H1 (cell line): ENCODE measurements around the gene UBE2E2. TPM values are rescaled to one million over a fixed set of nuclear protein-coding genes. Genes with fewer than 3 reads are reported as not detected.

Source experiments
- CTCF ChIA-PET: fragments of 300-600 bp; sonication (Branson Sonifier 250); formaldehyde crosslinking; loops from one replicate; lab custom pipeline; 2021; ENCODE audit not compliant: partially characterized antibody; lab: Charles Lee
- POLR2A ChIA-PET: fragments of 300-600 bp; sonication (Branson Sonifier 250); formaldehyde crosslinking; loops from one replicate; lab custom pipeline; 2021; ENCODE audit warnings: inconsistent platforms; ENCODE audit not compliant: partially characterized antibody; lab: Charles Lee
- DNase-seq, 2 experiments: peaks; one replicate each; pipeline versions ENCODE4 v3.0.0 to v3.0.0-alpha.2; 2010 to 2022; ENCODE audit warnings: low spot score in 2 of 2, low read depth in 1 of 2, mixed read lengths in 1 of 2
- FAIRE-seq: peaks from 2 replicates; lab custom pipeline; 2011; peaks lifted over from hg19 to GRCh38; lab: Jason Lieb, UNC
- H2AFZ ChIP-seq: 2 replicates; pipeline ENCODE4 v1.8.1; 2012; ENCODE audit warnings: low read length, inconsistent platforms
- H2AK5ac ChIP-seq: 2 replicates; pipeline ENCODE4 v1.6.1; 2013; ENCODE audit warnings: low read depth, low read length
- H2BK120ac ChIP-seq: replicated peaks from 2 replicates; pipeline ENCODE3; 2013; ENCODE audit warnings: low read depth, low read length, inconsistent platforms
- H2BK12ac ChIP-seq: 2 replicates; pipeline ENCODE4 v1.6.1; 2013; ENCODE audit warnings: low read depth, low read length
- H2BK15ac ChIP-seq: 2 replicates; pipeline ENCODE4 v1.6.1; 2013; ENCODE audit warnings: low read length
- H2BK20ac ChIP-seq: 2 replicates; pipeline ENCODE4 v1.6.1; 2013; ENCODE audit warnings: low read length
- H2BK5ac ChIP-seq: 2 replicates; pipeline ENCODE4 v1.6.1; 2013; ENCODE audit warnings: low read depth, low read length
- H3K14ac ChIP-seq: 2 replicates; pipeline ENCODE4 v1.6.1; 2013; ENCODE audit warnings: inconsistent platforms; ENCODE audit not compliant: insufficient read length
- H3K18ac ChIP-seq: 2 replicates; pipeline ENCODE4 v1.6.1; 2013; ENCODE audit warnings: low read length; ENCODE audit errors: extremely low read depth
- H3K23ac ChIP-seq: 2 replicates; pipeline ENCODE4 v1.6.1; 2013; ENCODE audit warnings: inconsistent platforms; ENCODE audit not compliant: insufficient read length
- H3K23me2 ChIP-seq: 2 replicates; pipeline ENCODE4 v1.6.1; 2013; ENCODE audit warnings: low read depth, low read length
- H3K27ac ChIP-seq: 2 replicates; pipeline ENCODE4 v1.6.1; 2011; ENCODE audit warnings: low read depth, low read length, inconsistent platforms
- H3K27me3 ChIP-seq, 4 experiments: replicated peaks in 1 of 4; 1 replicate in 1 of 4; 2 replicates in 3 of 4; pipeline versions ENCODE4 v1.6.1 to v1.8.1; 2011 to 2013; ENCODE audit warnings: low read length in 3 of 4, mild to moderate bottlenecking in 3 of 4, inconsistent platforms in 2 of 4, mixed read lengths in 2 of 4, moderate library complexity in 1 of 4; ENCODE audit not compliant: control insufficient read depth in 3 of 4, insufficient read depth in 3 of 4; ENCODE audit errors: extremely low read depth in 1 of 4
- H3K36me3 ChIP-seq, 4 experiments: 2 replicates each; pipeline versions ENCODE4 v1.6.1 to v1.8.1; 2011 to 2013; ENCODE audit warnings: mild to moderate bottlenecking in 4 of 4, low read length in 3 of 4, moderate library complexity in 2 of 4, control low read depth in 1 of 4, inconsistent platforms in 1 of 4; ENCODE audit not compliant: insufficient read depth in 4 of 4, control insufficient read depth in 2 of 4
- H3K4ac ChIP-seq: replicated peaks from 2 replicates; pipeline ENCODE3; 2013; ENCODE audit warnings: low read length, low read depth, mixed read lengths, inconsistent platforms; ENCODE audit not compliant: insufficient read length
- H3K4me1 ChIP-seq, 4 experiments: replicated peaks in 1 of 4; 1 replicate in 1 of 4; 2 replicates in 3 of 4; pipeline versions ENCODE4 v1.6.1 to v1.8.1; 2011 to 2013; ENCODE audit warnings: low read length in 3 of 4, inconsistent platforms in 2 of 4, mixed read lengths in 1 of 4; ENCODE audit not compliant: insufficient read depth in 4 of 4, control insufficient read depth in 3 of 4
- H3K4me2 ChIP-seq, 2 experiments: 2 replicates each; pipeline versions ENCODE4 v1.6.1 to v1.8.1; 2011 to 2013; ENCODE audit warnings: low read depth in 2 of 2, low read length in 2 of 2, control low read depth in 1 of 2, inconsistent platforms in 1 of 2, mild to moderate bottlenecking in 1 of 2; ENCODE audit not compliant: insufficient read depth in 1 of 2
- H3K4me3 ChIP-seq, 4 experiments: fragments of 200-600, 300-600 bp in 1 of 4; sonication (generic), shearing (Covaris generic), sonication (Bioruptor Twin) in 1 of 4; 2 replicates each; pipeline versions ENCODE4 v1.5.1 to v1.8.1; 2011 to 2016; ENCODE audit warnings: low read length in 4 of 4, low read depth in 3 of 4, control low read depth in 2 of 4, inconsistent platforms in 2 of 4, mild to moderate bottlenecking in 2 of 4, mixed read lengths in 1 of 4, moderate library complexity in 1 of 4; ENCODE audit not compliant: insufficient read depth in 2 of 4; ENCODE audit errors: extremely low read depth in 1 of 4
- H3K56ac ChIP-seq: replicated peaks from 2 replicates; pipeline ENCODE3; 2013; ENCODE audit warnings: low read depth, mild to moderate bottlenecking, mixed read lengths, low read length, inconsistent platforms; ENCODE audit not compliant: insufficient read length
- H3K79me1 ChIP-seq: 2 replicates; pipeline ENCODE4 v1.6.1; 2013; ENCODE audit warnings: low read depth, low read length, control low read depth
- H3K79me2 ChIP-seq, 2 experiments: 2 replicates each; pipeline versions ENCODE4 v1.6.1 to v1.8.1; 2012 to 2013; ENCODE audit warnings: low read length in 2 of 2, mild to moderate bottlenecking in 2 of 2, inconsistent platforms in 1 of 2; ENCODE audit not compliant: insufficient read depth in 2 of 2, control insufficient read depth in 1 of 2
- H3K9ac ChIP-seq, 4 experiments: replicated peaks in 1 of 4; 1 replicate in 1 of 4; 2 replicates in 3 of 4; pipeline versions ENCODE4 v1.6.1 to v1.8.1; 2011 to 2013; ENCODE audit warnings: low read depth in 3 of 4, low read length in 3 of 4, control low read depth in 2 of 4, mild to moderate bottlenecking in 2 of 4, moderate library complexity in 2 of 4, inconsistent platforms in 1 of 4; ENCODE audit errors: extremely low read depth in 1 of 4
- H3K9me3 ChIP-seq, 2 experiments: 2 replicates each; pipeline versions ENCODE4 v1.6.1 to v1.8.1; 2012 to 2013; ENCODE audit warnings: mild to moderate bottlenecking in 2 of 2, moderate library complexity in 2 of 2, control low read depth in 1 of 2, inconsistent platforms in 1 of 2, low read depth in 1 of 2, low read length in 1 of 2, mixed read lengths in 1 of 2; ENCODE audit not compliant: insufficient read depth in 2 of 2
- H4K20me1 ChIP-seq, 2 experiments: replicated peaks in 1 of 2; 2 replicates each; pipeline versions ENCODE3 to v1.8.1; 2011 to 2013; ENCODE audit warnings: inconsistent platforms in 2 of 2, low read length in 2 of 2, mild to moderate bottlenecking in 1 of 2; ENCODE audit not compliant: insufficient read depth in 2 of 2, control insufficient read depth in 1 of 2
- H4K5ac ChIP-seq: 2 replicates; pipeline ENCODE4 v1.6.1; 2013; ENCODE audit warnings: low read length, low read depth, mixed read lengths, inconsistent platforms; ENCODE audit not compliant: insufficient read length
- H4K8ac ChIP-seq: 2 replicates; pipeline ENCODE4 v1.8.0; 2013; ENCODE audit warnings: mild to moderate bottlenecking, moderate library complexity, low read length, inconsistent platforms; ENCODE audit not compliant: insufficient read depth; ENCODE audit errors: extremely low read depth
- H4K91ac ChIP-seq: replicated peaks from 2 replicates; pipeline ENCODE3; 2013; ENCODE audit warnings: low read length, mixed read lengths, inconsistent platforms; ENCODE audit not compliant: insufficient read length
- CTCF ChIP-seq, 3 experiments: IDR thresholded peaks; 1 replicate in 2 of 3; 2 replicates in 1 of 3; pipeline versions ENCODE4 v1.5.1 to v1.6.1; 2011; ENCODE audit warnings: low read length in 3 of 3, mild to moderate bottlenecking in 3 of 3, inconsistent platforms in 2 of 3, low read depth in 1 of 3, moderate library complexity in 1 of 3; ENCODE audit not compliant: insufficient read depth in 1 of 3; ENCODE audit errors: control extremely low read depth in 1 of 3
- FOSL1 ChIP-seq: IDR thresholded peaks from 2 replicates; pipeline ENCODE4 v1.6.1; 2011; ENCODE audit warnings: mild to moderate bottlenecking, low read depth, low read length, moderate library complexity; ENCODE audit not compliant: insufficient read depth
- KDM4A ChIP-seq: IDR thresholded peaks from one replicate; pipeline ENCODE4 v1.7.1; 2012; ENCODE audit warnings: low read depth, mild to moderate bottlenecking, moderate library complexity, low read length, inconsistent platforms; ENCODE audit not compliant: severe bottlenecking
- POU5F1 ChIP-seq: IDR thresholded peaks from 2 replicates; pipeline ENCODE4 v1.6.1; 2011; ENCODE audit warnings: low read depth, mild to moderate bottlenecking, low read length, moderate library complexity
- RBBP5 ChIP-seq: IDR thresholded peaks from 2 replicates; pipeline ENCODE4 v1.7.1; 2012; ENCODE audit warnings: low read depth, mild to moderate bottlenecking, inconsistent platforms, low read length, moderate library complexity, borderline replicate concordance
- RNF2 ChIP-seq: fragments of 200-900, 300-1000 bp; sonication (generic); IDR thresholded peaks from 2 replicates; pipeline ENCODE4 v1.7.1; 2016; ENCODE audit warnings: borderline replicate concordance, low read depth, mild to moderate bottlenecking, antibody characterized with exemption, low read length; ENCODE audit not compliant: poor library complexity, severe bottlenecking; ENCODE audit errors: missing control alignments
- SP1 ChIP-seq: IDR thresholded peaks from 2 replicates; pipeline ENCODE4 v1.6.1; 2011; ENCODE audit warnings: low read depth, low read length
- TEAD4 ChIP-seq: IDR thresholded peaks from 2 replicates; pipeline ENCODE4 v1.6.1; 2012; ENCODE audit warnings: low read depth, low read length, inconsistent platforms, mixed read lengths
- WGBS, 2 experiments: shearing (Covaris generic) in 1 of 2; methylation state at CpG; one replicate each; pipeline versions ENCODE4 v1.1.6 to v1.1.7; 2013 to 2015; ENCODE audit warnings: low lambda C conversion rate in 2 of 2, mixed read lengths in 2 of 2, inconsistent platforms in 1 of 2, low coverage in 1 of 2, missing lambda C conversion rate in 1 of 2; ENCODE audit not compliant: insufficient replicate concordance in 2 of 2, insufficient coverage in 1 of 2, insufficient read length in 1 of 2; ENCODE audit errors: extremely low coverage in 1 of 2, missing lambda C conversion rate in 1 of 2; 5-methylcytosine and 5-hydroxymethylcytosine counted together
- polyA plus RNA-seq, 7 experiments: library from polyadenylated mRNA; depleted of rRNA in 3 of 7; stranded (reverse) in 5 of 7; unstranded in 2 of 7; fragments of >200 nt in 5 of 7; fragments of 200-250 nt in 2 of 7; gene quantifications; 1 replicate in 5 of 7; 2 replicates in 1 of 7; 4 replicates in 1 of 7; pipeline versions ENCODE4 v1.2.1 to v1.2.3, GENCODE V29; 2011 to 2013; ENCODE audit warnings: missing spikeins in 2 of 7, mixed read lengths in 2 of 7
- total RNA-seq: library from RNA; stranded (reverse); fragmentation: NEBNext Ultra II Directional; extraction: Animal tissue kit (Norgen Biotek cat#: 25700); gene quantifications from 2 replicates; pipeline ENCODE4 v1.2.1, GENCODE V29; 2021

Gene UBE2E2
- total and polyA plus RNA-seq, 2 of the 8 experiments (the other 6 are each of a cell fraction or from before 2014, with no cell fraction given), result 57.6 to 70.6 TPM

GRCh38 chr3:23239211-23240068, 36.3 kb downstream of the UBE2E2 start:
- Histone ChIP-seq H2BK12ac (no peak overlapping the region), H3K27ac (no peak overlapping the region), H4K91ac (no peak overlapping the region), H3K36me3 (no peaks in the 10 kb centered on the region), H3K4me2 (no peak overlapping the region), H2BK20ac (no peak overlapping the region), H3K79me1 (no peaks in the 10 kb centered on the region; the same call in 1 of the 2 replicates)
- TF ChIP-seq KDM4A, result no peak
- TF ChIP-seq FOSL1, result no peak
- TF ChIP-seq POU5F1, result no peak
- TF ChIP-seq SP1, result no peak
- TF ChIP-seq TEAD4, result no peak
- TF ChIP-seq CTCF (IDR thresholded peaks at IDR 0.05; ENCODE audit: control extremely low read depth in 1 of 3, insufficient read depth in 1 of 3, low read depth in 1 of 3, low read length in 3 of 3), result no peak
- TF ChIP-seq RNF2, result no peak
- TF ChIP-seq RBBP5, result no peak
- TF ChIP-seq, all 59 proteins: peak for 0
- Histone ChIP-seq H4K8ac (no peak overlapping the region), H3K4me3 (no peak overlapping the region), H3K23me2 (no peaks in the 10 kb centered on the region; the same call in 1 of the 2 replicates), H3K4ac (no peak overlapping the region), H3K4me1 (peaks cover 0 to 6% (median 0%) of the 10 kb centered on the region in 4 experiments; a peak in 1 of 7 replicates), H3K23ac (no peak overlapping the region), H3K9ac (no peak overlapping the region), H2AFZ (no peak overlapping the region), H4K5ac (no peak overlapping the region), H2BK15ac (no peak overlapping the region), H3K14ac (no peak overlapping the region), H2AK5ac (no peak overlapping the region), H2BK5ac (no peak overlapping the region), H4K20me1 (no peaks in the 10 kb centered on the region), H3K79me2 (peaks cover 0 to 71% of the 10 kb centered on the region in 2 experiments; a peak in 2 of 4 replicates), H2BK120ac (no peak overlapping the region), H3K56ac (no peak overlapping the region), H3K9me3 (no peaks in the 10 kb centered on the region), H3K27me3 (no peaks in the 10 kb centered on the region), H3K18ac (no peak overlapping the region)
- FAIRE-seq (no peak), DNase-seq (no peak)
- WGBS, 2 experiments, result 88% methylated on average over 4 of the region's 4 CpGs; no CpG with 5 or more reads in 1 of the 2 experiments
- POLR2A ChIA-PET, result no interaction called here
- CTCF ChIA-PET, result interaction anchor here (0.6 to 1.6 kb wide), 3 partner anchors 12 to 908 kb away, joined by 3 read pairs; no protein-coding TSS in a partner anchor
